DMS 273 (cell line): ENCODE results near the gene EN2.

ENCODE experiments used
- DNase-seq: peaks from one replicate; lab custom pipeline; 2025; ENCODE audit not compliant: unreplicated experiment; lab: John Stamatoyannopoulos, UW

Gene EN2

DNA sequence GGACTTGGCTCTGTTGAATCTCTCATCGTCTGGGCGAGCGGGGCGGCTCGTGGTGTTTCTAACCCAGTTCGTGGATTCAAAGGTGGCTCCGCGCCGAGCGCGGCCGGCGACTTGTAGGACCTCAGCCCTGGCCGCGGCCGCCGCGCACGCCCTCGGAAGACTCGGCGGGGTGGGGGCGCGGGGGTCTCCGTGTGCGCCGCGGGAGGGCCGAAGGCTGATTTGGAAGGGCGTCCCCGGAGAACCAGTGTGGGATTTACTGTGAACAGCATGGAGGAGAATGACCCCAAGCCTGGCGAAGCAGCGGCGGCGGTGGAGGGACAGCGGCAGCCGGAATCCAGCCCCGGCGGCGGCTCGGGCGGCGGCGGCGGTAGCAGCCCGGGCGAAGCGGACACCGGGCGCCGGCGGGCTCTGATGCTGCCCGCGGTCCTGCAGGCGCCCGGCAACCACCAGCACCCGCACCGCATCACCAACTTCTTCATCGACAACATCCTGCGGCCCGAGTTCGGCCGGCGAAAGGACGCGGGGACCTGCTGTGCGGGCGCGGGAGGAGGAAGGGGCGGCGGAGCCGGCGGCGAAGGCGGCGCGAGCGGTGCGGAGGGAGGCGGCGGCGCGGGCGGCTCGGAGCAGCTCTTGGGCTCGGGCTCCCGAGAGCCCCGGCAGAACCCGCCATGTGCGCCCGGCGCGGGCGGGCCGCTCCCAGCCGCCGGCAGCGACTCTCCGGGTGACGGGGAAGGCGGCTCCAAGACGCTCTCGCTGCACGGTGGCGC is at the start of gene EN2:
EN2 (plus strand) TSS at position 19 of the 767 bp plus-strand sequence; CDS start at position 268, 249 bp downstream.
- peak; percentile 68 for DNase-seq

- DNase-seq: no peak
Observed at GRCh38 chr7:155408651-155409586, 49.0 kb upstream of the EN2 start.

- no peak for DNase-seq
Observed at GRCh38 chr7:155409980-155410379, 47.9 kb upstream of the EN2 start.

- DNase-seq: no peak
Observed at GRCh38 chr7:155410431-155410830, 47.5 kb upstream of the EN2 start.

- no peak for DNase-seq
Observed at GRCh38 chr7:155411718-155412415, 46.1 kb upstream of the EN2 start.

DNA sequence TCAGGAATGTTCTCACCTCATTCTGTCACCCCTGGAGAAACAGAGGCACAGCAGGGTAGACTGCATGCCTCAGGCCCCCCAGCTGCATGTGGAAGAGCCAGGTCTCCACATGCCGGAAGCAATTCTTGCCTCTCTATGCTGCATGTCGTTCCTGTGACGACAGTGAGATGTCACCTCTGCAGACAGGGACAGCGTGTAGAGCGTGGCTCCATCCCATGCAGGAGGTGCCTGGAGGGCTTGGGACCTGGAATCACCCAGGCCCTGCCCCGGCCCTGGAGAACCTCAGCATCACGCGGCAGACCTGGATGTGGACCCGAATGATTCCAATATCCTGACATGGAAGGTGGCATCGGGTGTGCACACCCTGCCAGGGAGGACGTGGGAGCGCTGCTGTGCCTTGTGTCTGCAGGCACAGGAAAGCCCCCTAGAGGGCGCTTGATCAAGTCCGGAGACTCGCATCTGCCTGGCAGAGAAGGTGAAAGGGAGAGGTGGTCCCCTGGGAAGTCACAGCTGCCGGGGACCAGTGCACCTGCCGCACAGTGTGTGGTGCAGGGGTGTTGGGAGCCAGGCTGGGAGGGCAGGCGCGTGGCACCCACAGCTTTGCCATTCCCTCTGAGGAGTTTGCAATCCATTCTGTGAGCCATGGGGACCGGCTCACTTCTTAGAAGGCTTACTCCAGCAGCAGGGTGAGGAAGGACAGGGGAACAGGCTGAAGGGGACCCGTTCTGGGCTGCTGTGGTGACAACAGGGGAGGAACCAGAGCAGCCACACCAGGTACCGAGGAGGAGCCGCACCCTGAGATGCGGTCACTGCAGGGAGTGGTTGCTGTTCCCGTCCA is 45.3 kb upstream of the EN2 start:
- peak; percentile 90 for DNase-seq

DNA sequence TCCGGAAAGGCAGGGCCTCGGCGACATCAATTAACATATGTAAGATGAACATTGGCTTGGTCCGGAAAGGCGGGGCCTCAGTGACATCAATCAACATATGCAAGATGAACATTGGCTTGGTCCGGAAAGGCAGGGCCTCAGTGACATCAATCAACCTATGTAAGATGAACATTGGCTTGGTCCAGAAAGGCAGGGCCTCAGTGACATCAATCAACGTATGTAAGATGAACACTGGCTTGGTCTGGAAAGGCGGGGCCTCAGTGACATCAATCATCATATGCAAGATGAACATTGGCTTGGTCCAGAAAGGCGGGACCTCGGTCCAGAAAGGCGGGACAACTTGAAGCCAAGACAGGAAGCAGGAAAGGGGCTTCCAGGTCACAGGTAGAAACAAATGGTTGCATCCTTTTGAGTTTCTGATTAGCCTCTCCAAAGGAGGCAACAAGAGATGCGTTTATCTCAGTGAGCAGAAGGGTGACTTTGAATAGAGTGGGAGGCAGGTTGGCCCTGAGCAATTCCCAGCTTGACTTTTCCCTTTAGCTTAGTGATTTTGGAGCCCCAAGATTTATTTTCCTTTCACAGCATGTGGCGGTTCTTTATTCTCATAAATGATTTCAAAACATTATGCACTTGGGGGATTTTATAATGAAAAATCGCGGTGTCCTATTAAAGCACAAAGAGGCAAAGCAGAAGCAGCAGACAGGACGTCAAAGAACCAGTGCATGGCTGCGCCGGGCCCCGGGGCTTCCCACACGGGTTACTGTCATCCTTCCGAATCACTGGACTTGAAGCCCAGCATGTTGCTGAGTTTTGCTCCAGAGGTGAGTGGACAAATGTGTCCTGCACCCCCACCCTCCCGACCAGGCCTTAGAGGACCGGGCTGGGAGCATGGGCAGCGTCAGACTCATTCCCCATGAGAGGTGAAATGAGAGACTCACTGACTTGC is 43.1 kb upstream of the EN2 start:
- DNase-seq: peak; percentile 21

DNA sequence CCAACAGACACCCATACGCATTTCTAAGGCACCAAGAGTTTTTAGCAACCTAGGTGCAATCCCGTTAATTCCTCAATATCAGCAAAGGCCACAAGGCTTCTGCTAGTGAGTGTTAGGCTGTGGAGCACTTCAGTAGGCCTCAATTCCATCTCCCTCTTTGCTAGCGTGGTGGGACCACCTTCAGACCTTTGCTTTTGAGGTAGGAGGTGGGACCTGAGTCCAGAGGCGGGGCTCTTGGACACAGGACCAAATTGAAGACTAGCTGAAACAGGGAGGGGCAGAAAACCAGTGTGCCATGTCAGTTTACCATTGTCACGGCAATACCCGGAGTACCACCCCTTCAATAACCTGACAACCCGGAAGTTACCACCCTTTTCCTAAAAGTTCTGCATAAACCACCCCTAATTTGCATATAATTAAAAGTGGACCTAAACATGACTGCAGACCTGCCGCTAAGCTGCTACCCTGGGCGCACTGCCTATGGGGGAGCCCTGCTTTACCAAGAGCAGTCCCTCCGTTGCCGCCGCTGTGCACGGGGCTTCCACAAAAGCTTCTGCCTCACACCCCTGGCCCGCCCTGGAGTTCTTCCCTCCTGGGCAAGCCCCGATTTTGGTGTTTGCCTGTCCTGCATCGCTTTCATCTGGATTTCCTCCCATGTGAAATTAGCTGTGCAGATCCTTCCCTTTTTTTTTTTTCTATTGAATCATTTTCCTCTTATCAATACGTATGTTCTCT is 41.1 kb upstream of the EN2 start:
- no peak for DNase-seq

GRCh38 chr7:155418304-155418703 is 39.6 kb upstream of the EN2 start:
- DNase-seq: peak; percentile 64

DNA sequence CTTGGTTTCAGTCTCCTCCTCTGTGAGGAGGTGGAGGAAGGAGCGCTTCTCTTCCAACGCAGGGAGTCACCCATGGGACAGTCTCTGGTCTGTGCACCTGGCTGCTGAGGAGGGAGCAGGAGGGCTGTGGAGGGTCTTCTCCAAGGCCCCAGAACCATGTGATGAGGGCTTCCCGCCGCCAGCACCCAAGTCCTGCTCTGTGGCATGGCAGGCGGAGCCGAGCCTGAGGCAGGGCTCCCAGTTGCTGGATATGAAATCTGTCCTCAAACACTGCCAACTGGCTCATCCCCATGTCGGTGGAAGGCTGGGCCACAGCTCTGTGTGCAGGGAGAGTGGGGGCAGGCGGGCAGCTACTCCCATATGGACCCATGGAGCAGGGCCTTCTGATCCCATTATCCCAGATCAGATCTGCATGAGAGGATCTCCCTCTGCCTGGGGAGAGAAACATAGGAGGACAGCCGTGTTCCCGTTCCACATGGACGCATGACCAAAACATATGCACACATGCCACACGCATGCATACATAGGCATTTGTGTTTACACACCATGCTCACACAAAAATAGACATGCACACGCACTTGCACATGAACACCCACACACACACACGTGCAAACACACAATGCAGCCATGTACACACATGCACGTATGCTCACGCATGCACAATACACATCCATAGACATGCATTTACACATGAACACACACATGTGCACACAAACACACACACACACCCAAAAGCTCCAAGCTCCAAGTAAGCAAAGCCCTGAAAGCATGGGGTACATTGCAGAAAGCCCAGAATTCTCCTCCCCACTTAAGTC is 38.8 kb upstream of the EN2 start:
- no peak for DNase-seq

- DNase-seq: no peak
Observed at GRCh38 chr7:155420116-155420515, 37.8 kb upstream of the EN2 start.

DNA sequence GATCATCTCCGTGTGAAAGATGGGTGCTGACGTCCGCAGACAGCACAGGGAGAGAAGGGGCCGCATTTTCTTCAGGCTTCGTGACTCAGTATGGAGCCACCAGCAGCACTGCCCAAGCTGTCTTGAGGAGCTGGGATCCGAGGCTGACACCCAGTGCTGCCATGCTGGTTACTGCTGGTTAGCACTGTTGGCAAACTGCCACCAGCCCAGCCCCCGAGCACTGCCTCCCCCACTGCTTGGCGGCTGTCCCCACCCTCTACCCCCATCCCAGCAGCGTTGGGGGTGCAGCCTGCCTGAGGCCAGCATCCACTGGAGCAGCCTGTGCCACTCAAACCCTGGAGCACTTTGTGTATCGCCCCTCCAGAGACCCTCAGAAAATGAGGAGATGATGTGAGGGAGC is 35.8 kb upstream of the EN2 start:
- DNase-seq: no peak

DNA sequence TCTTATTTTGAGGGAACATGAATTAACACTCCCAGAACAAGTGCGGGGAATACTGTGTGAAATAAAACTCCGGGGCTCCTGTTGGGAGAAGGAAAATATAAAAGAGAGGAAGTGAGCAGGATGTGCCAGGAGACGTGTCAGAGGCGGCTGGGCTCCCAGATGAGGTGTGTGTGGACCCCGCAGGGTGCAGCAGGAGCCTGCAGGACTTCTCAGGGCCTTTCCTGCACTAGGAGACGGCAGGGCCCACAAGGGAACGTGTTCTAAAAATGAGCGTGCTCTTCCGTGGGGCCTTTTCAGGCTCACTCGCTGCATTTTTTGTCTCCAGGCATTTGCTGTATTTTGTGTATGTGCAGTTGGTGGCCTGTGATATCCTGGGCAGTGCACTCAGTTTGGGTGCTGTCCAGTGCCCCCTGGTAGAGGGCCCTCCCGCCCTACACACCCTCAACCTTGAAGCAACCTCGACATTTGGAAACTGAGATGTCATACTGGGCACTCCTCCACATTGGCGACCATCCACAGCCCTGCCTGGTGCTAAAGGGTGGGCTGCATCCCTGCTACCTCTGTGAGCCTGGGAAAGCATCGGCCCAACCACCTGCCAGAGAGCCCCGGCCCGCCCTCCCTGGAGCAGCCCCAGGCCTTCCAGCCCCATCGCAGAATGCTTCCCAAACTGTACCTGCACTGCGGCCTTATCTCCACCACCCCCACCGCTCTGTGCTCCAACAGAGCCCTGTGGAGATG is 35.2 kb upstream of the EN2 start:
- no peak for DNase-seq

- no peak for DNase-seq
Observed at GRCh38 chr7:155423337-155424285, 34.3 kb upstream of the EN2 start.

DNA sequence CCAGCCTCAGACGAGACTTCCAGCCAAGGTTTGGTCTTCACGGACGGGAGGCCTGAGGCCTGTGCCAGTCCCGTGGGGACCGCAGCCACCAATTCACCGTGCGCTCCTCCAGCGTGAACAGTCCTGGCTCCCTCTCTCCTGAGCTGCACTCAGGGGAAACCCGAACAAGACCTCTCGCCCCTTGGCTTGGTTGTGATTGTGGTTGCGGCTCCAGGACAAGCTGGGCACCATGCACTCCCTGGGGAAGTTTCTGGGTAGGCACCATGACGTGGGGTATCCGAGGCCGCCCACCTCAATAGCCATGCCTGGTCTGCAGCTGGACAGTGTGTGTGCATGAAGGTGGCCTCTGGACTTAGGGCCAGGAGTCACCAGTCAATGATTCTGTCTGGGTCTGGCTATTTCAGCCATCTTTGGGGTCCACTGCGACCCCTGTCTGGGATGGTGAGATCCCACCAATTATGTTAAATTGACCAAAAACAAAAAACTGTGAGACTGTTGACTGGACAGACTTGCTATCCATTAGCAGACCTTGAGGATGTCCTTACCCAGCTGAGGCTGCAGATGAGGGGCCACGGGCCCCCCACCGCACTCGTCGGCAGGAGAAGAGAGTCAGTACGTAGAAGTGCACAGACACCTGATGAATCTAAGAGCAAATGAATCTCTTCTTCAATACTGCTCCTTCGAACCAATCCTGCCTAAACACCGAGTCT is 33.5 kb upstream of the EN2 start:
- DNase-seq: no peak

DNA sequence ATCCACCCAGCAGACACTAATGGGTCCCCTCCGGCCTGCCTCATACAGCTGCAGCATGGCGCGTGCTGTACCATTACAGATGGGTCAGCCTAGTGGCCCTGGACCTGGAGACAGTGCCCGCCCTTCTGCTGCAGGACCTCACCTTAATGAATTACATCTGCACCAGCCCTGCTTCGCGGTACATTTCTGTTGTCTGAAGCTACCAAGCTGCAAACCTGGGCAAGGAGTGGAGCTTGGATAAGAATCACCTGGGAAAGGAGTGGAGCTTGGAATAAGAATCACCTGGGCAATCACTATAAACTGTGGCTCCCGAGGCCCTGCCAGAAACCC is 33.0 kb upstream of the EN2 start:
- DNase-seq: no peak
